Activated CD8-positive, alpha-beta T cell treated with anti-CD3 and anti-CD28 coated beads, Interleukin-2, amount 10 ng/mL, durations not matched to agents 7 days and 5 days (primary cell): ENCODE measurements around the gene COLEC12. TPM values are rescaled to one million over a fixed set of nuclear protein-coding genes. Genes with fewer than 3 reads are reported as not detected.
A peak's percentile ranks its signal among the peaks of the same experiment; 100 is the strongest.
"Not testable (repeated sequence)": the region's sequence is repeated elsewhere in the genome, so short reads cannot be mapped to it uniquely, and the experiment has no call there.

Experiments used
- ATAC-seq: fragments of 150-1000 bp; cut with Tn5 transposase; one replicate; pipeline ENCODE4 v1.10.0; 2021; ENCODE audit warnings: moderate library complexity
- CTCF ChIA-PET: fragments of 350-600 bp; sonication (Branson Sonifier 250); formaldehyde crosslinking; loops from one replicate; lab custom pipeline; 2021; ENCODE audit warnings: antibody characterized with exemption; lab: Charles Lee
- POLR2A ChIA-PET: fragments of 350-600 bp; sonication (Branson Sonifier 250); formaldehyde crosslinking; loops from one replicate; lab custom pipeline; 2021; ENCODE audit warnings: antibody characterized with exemption; lab: Charles Lee
- DNase-seq: peaks from one replicate; pipeline ENCODE4 v3.0.0-alpha.2; 2020
- H3K27ac Mint-ChIP-seq: one replicate; pipeline ENCODE4 v1.8.0; 2021; ENCODE audit warnings: mild to moderate bottlenecking, mixed read lengths
- H3K27me3 Mint-ChIP-seq: one replicate; pipeline ENCODE4 v1.8.0; 2021; ENCODE audit warnings: low read depth, mixed read lengths
- H3K36me3 Mint-ChIP-seq: one replicate; pipeline ENCODE4 v1.8.0; 2021; ENCODE audit warnings: low read depth, mixed read lengths
- H3K4me1 Mint-ChIP-seq: one replicate; pipeline ENCODE4 v1.8.0; 2021; ENCODE audit warnings: low read depth, mixed read lengths
- H3K4me3 Mint-ChIP-seq: one replicate; pipeline ENCODE4 v1.8.0; 2021; ENCODE audit warnings: mild to moderate bottlenecking, mixed read lengths
- H3K9me3 Mint-ChIP-seq: one replicate; pipeline ENCODE4 v1.8.0; 2022; ENCODE audit warnings: mixed read lengths; ENCODE audit not compliant: insufficient read depth
- total RNA-seq, 2 experiments: library from RNA; stranded (reverse); gene quantifications; one replicate each; pipeline ENCODE4 v1.2.3, GENCODE V29; 2021

The COLEC12 gene
- total RNA-seq, 2 experiments from 2014 or later = not detected

GRCh38 chr18:292271-292670 lies 208.2 kb downstream of the COLEC12 start:
- no peak overlapping the region for H3K4me3 Mint-ChIP-seq
- DNase-seq (no peak), ATAC-seq (no peak)
- H3K9me3 Mint-ChIP-seq = no peaks in the 10 kb centered on the region
- peaks cover 5% of the 10 kb centered on the region for H3K27me3 Mint-ChIP-seq
- H3K36me3 Mint-ChIP-seq = no peaks in the 10 kb centered on the region
- CTCF ChIA-PET = no interaction called here
- H3K4me1 Mint-ChIP-seq = no peaks in the 10 kb centered on the region
- H3K27ac Mint-ChIP-seq = no peak overlapping the region
- POLR2A ChIA-PET = no interaction called here

GRCh38 chr18:289970-290369 lies 210.5 kb downstream of the COLEC12 start:
- H3K27me3 Mint-ChIP-seq, H3K9me3 Mint-ChIP-seq, H3K27ac Mint-ChIP-seq, DNase-seq, ATAC-seq, H3K4me3 Mint-ChIP-seq, CTCF ChIA-PET, H3K4me1 Mint-ChIP-seq, H3K36me3 Mint-ChIP-seq, POLR2A ChIA-PET: not testable (repeated sequence)

GRCh38 chr18:289026-289425 lies 211.5 kb downstream of the COLEC12 start:
- no peak for ATAC-seq
- no peak for DNase-seq
- no peaks in the 10 kb centered on the region for H3K36me3 Mint-ChIP-seq
- POLR2A ChIA-PET = interaction anchor here (0.6 kb wide), 1 partner anchor 139 kb away, joined by 3 read pairs; no protein-coding TSS in a partner anchor
- no peak overlapping the region for H3K4me3 Mint-ChIP-seq
- no peaks in the 10 kb centered on the region for H3K9me3 Mint-ChIP-seq
- H3K4me1 Mint-ChIP-seq = no peaks in the 10 kb centered on the region
- peaks cover 8% of the 10 kb centered on the region for H3K27me3 Mint-ChIP-seq
- H3K27ac Mint-ChIP-seq = no peak overlapping the region
- CTCF ChIA-PET = no interaction called here

GRCh38 chr18:286515-287310 lies 213.8 kb downstream of the COLEC12 start:
- no peaks in the 10 kb centered on the region for H3K9me3 Mint-ChIP-seq
- H3K27me3 Mint-ChIP-seq = peaks cover 8% of the 10 kb centered on the region
- H3K36me3 Mint-ChIP-seq = no peaks in the 10 kb centered on the region
- POLR2A ChIA-PET = no interaction called here
- no peaks in the 10 kb centered on the region for H3K4me1 Mint-ChIP-seq
- no peak overlapping the region for H3K4me3 Mint-ChIP-seq
- ATAC-seq (no peak), DNase-seq (no peak)
- CTCF ChIA-PET = no interaction called here
- no peak overlapping the region for H3K27ac Mint-ChIP-seq

GRCh38 chr18:285817-286216 lies 214.7 kb downstream of the COLEC12 start:
- no peak overlapping the region for H3K27ac Mint-ChIP-seq
- ATAC-seq = no peak
- H3K9me3 Mint-ChIP-seq = no peaks in the 10 kb centered on the region
- peaks cover 11% of the 10 kb centered on the region for H3K27me3 Mint-ChIP-seq
- CTCF ChIA-PET = no interaction called here
- POLR2A ChIA-PET = no interaction called here
- H3K36me3 Mint-ChIP-seq = no peaks in the 10 kb centered on the region
- no peaks in the 10 kb centered on the region for H3K4me1 Mint-ChIP-seq
- no peak for DNase-seq
- no peak overlapping the region for H3K4me3 Mint-ChIP-seq

- H3K9me3 Mint-ChIP-seq = no peaks in the 10 kb centered on the region
- H3K27ac Mint-ChIP-seq = no peak overlapping the region
- POLR2A ChIA-PET = no interaction called here
- no peak overlapping the region for H3K4me3 Mint-ChIP-seq
- CTCF ChIA-PET = no interaction called here
- peaks cover 2% of the 10 kb centered on the region for H3K27me3 Mint-ChIP-seq
- H3K4me1 Mint-ChIP-seq = no peaks in the 10 kb centered on the region
- DNase-seq (no peak), ATAC-seq (no peak)
- no peaks in the 10 kb centered on the region for H3K36me3 Mint-ChIP-seq
Measured at GRCh38 chr18:275486-275885, 225.0 kb downstream of the COLEC12 start.

- no peak overlapping the region for H3K27ac Mint-ChIP-seq
- ATAC-seq (no peak), DNase-seq (no peak)
- no peaks in the 10 kb centered on the region for H3K9me3 Mint-ChIP-seq
- ChIA-PET CTCF (no interaction called here), POLR2A (no interaction called here)
- no peaks in the 10 kb centered on the region for H3K36me3 Mint-ChIP-seq
- no peak overlapping the region for H3K4me3 Mint-ChIP-seq
- peaks cover 2% of the 10 kb centered on the region for H3K27me3 Mint-ChIP-seq
- peaks cover 6% of the 10 kb centered on the region for H3K4me1 Mint-ChIP-seq
Measured at GRCh38 chr18:274313-274712, 226.2 kb downstream of the COLEC12 start.

- H3K27me3 Mint-ChIP-seq = peaks cover 2% of the 10 kb centered on the region
- DNase-seq (no peak), ATAC-seq (no peak)
- no peak overlapping the region for H3K4me3 Mint-ChIP-seq
- POLR2A ChIA-PET = no interaction called here
- CTCF ChIA-PET = no interaction called here
- no peak overlapping the region for H3K27ac Mint-ChIP-seq
- no peaks in the 10 kb centered on the region for H3K9me3 Mint-ChIP-seq
- no peaks in the 10 kb centered on the region for H3K36me3 Mint-ChIP-seq
- H3K4me1 Mint-ChIP-seq = peaks cover 13% of the 10 kb centered on the region
Measured at GRCh38 chr18:273525-273924, 227.0 kb downstream of the COLEC12 start.

- Mint-ChIP-seq H3K27ac (no peak overlapping the region), H3K9me3 (no peaks in the 10 kb centered on the region), H3K4me1 (peaks cover 15% of the 10 kb centered on the region), H3K36me3 (peaks cover 5% of the 10 kb centered on the region), H3K4me3 (no peak overlapping the region), H3K27me3 (peaks cover 2% of the 10 kb centered on the region)
- no peak for ATAC-seq
- ChIA-PET POLR2A (no interaction called here), CTCF (no interaction called here)
- no peak for DNase-seq
Measured at GRCh38 chr18:272650-273049, 227.9 kb downstream of the COLEC12 start.

GRCh38 chr18:269480-270095 lies 230.9 kb downstream of the COLEC12 start:
- peaks cover 26% of the 10 kb centered on the region for H3K4me1 Mint-ChIP-seq
- DNase-seq (no peak), ATAC-seq (no peak)
- CTCF ChIA-PET = interaction anchor here (0.7 kb wide), 1 partner anchor 110 kb away, joined by 3 read pairs; no protein-coding TSS in a partner anchor
- no peaks in the 10 kb centered on the region for H3K27me3 Mint-ChIP-seq
- peaks cover 10% of the 10 kb centered on the region for H3K36me3 Mint-ChIP-seq
- POLR2A ChIA-PET = interaction anchor here (1.6 to 2.6 kb wide), 3 partner anchors 62 to 388 kb away, joined by 4 to 22 read pairs (median 17); partner anchors contain the start of genes TYMS and USP14
- H3K4me3 Mint-ChIP-seq = peak overlapping the region; percentile 99
- H3K27ac Mint-ChIP-seq = peak overlapping the region; percentile 1
- H3K9me3 Mint-ChIP-seq = no peaks in the 10 kb centered on the region

GRCh38 chr18:267688-268552 lies 232.6 kb downstream of the COLEC12 start, which contains the start of gene THOC1:
TSS of gene THOC1 (minus strand) at chr18:268047. CDS start at chr18:268019, 28 bp downstream.
- DNase-seq = peak; percentile 96
- CTCF ChIA-PET = interaction anchor here (1.0 to 1.6 kb wide), 5 partner anchors 9 to 563 kb away, joined by 3 to 7 read pairs (median 3); no protein-coding TSS in a partner anchor
- POLR2A ChIA-PET = interaction anchor here (0.5 to 2.6 kb wide), 24 partner anchors 9 to 564 kb away, joined by 3 to 22 read pairs (median 4); partner anchors contain the start of genes TYMS and USP14

More at GRCh38 chr18:267688-268552, 232.6 kb downstream of the COLEC12 start, which contains the start of gene THOC1:
- H3K27ac Mint-ChIP-seq = peak within 1 kb of the TSS; percentile 100
- ATAC-seq = peak; percentile 92
- peak within 1 kb of the TSS; percentile 99 for H3K4me3 Mint-ChIP-seq
- no peaks in the 10 kb centered on the region for H3K9me3 Mint-ChIP-seq
- H3K27me3 Mint-ChIP-seq = no peaks in the 10 kb centered on the region
- peaks cover 22% of the 10 kb centered on the region for H3K36me3 Mint-ChIP-seq
- peaks cover 26% of the 10 kb centered on the region for H3K4me1 Mint-ChIP-seq
